Neuronal stem cell (in vitro differentiated cells): ENCODE data around the gene KCNRG.
"Not testable (repeated sequence)": the region's sequence is repeated elsewhere in the genome, so short reads cannot be mapped to it uniquely, and the experiment has no call there.

Experiments used
- DNase-seq: peaks from one replicate; pipeline ENCODE4 v3.0.0-alpha.2; 2013; ENCODE audit warnings: low spot score
- H2AFZ ChIP-seq: one replicate; pipeline ENCODE4 v1.6.1; 2013; ENCODE audit warnings: mild to moderate bottlenecking, low read length, inconsistent platforms
- H2AK5ac ChIP-seq: 2 replicates; pipeline ENCODE4 v1.6.1; 2013; ENCODE audit warnings: low read depth, mild to moderate bottlenecking, inconsistent platforms, low read length, moderate library complexity, mixed read lengths
- H2BK120ac ChIP-seq: 2 replicates; pipeline ENCODE4 v1.6.1; 2013; ENCODE audit warnings: low read depth, mild to moderate bottlenecking, inconsistent platforms, low read length, moderate library complexity, mixed read lengths
- H2BK12ac ChIP-seq: one replicate; pipeline ENCODE4 v1.6.1; 2013; ENCODE audit warnings: low read length, inconsistent platforms
- H2BK15ac ChIP-seq: 2 replicates; pipeline ENCODE4 v1.6.1; 2013; ENCODE audit warnings: mild to moderate bottlenecking, low read length, inconsistent platforms, mixed read lengths
- H2BK5ac ChIP-seq: one replicate; pipeline ENCODE4 v1.6.1; 2013; ENCODE audit warnings: inconsistent platforms, mild to moderate bottlenecking, low read length, moderate library complexity
- H3K14ac ChIP-seq: one replicate; pipeline ENCODE4 v1.6.1; 2013; ENCODE audit warnings: low read length, inconsistent platforms
- H3K18ac ChIP-seq: 2 replicates; pipeline ENCODE4 v1.6.1; 2013; ENCODE audit warnings: low read length, inconsistent platforms
- H3K23ac ChIP-seq: 2 replicates; pipeline ENCODE4 v1.6.1; 2013; ENCODE audit warnings: low read depth, mild to moderate bottlenecking, mixed read lengths, low read length, inconsistent platforms; ENCODE audit not compliant: poor library complexity
- H3K27ac ChIP-seq: replicated peaks from 3 replicates; pipeline ENCODE4 v1.5.1; 2013; ENCODE audit warnings: low read length, inconsistent platforms
- H3K27me3 ChIP-seq, 3 experiments: 2 replicates each; pipeline ENCODE4 v1.6.1; 2013; ENCODE audit warnings: low read length in 3 of 3, mild to moderate bottlenecking in 2 of 3, inconsistent platforms in 1 of 3, low read depth in 1 of 3, mixed read lengths in 1 of 3, moderate library complexity in 1 of 3; ENCODE audit not compliant: control insufficient read depth in 3 of 3, insufficient read depth in 3 of 3
- H3K36me3 ChIP-seq, 2 donors: replicated peaks in 1 of 2; 2 replicates each; pipeline ENCODE4 v1.6.1; 2013; ENCODE audit warnings: low read length in 2 of 2; ENCODE audit not compliant: control insufficient read depth in 2 of 2, insufficient read depth in 2 of 2
- H3K4ac ChIP-seq: 2 replicates; pipeline ENCODE4 v1.6.1; 2013; ENCODE audit warnings: inconsistent platforms, mild to moderate bottlenecking, low read length, moderate library complexity
- H3K4me1 ChIP-seq, 2 donors: 1 replicate in 1 of 2; 2 replicates in 1 of 2; pipeline ENCODE4 v1.6.1; 2013; ENCODE audit warnings: low read length in 2 of 2, low read depth in 1 of 2; ENCODE audit not compliant: control insufficient read depth in 2 of 2, insufficient read depth in 1 of 2
- H3K4me2 ChIP-seq: one replicate; pipeline ENCODE4 v1.6.1; 2013; ENCODE audit warnings: mild to moderate bottlenecking, low read length, inconsistent platforms; ENCODE audit not compliant: insufficient read depth, poor library complexity, severe bottlenecking
- H3K4me3 ChIP-seq, 2 donors: 2 replicates each; pipeline ENCODE4 v1.5.1; 2013; ENCODE audit warnings: low read length in 2 of 2, mild to moderate bottlenecking in 2 of 2, inconsistent platforms in 1 of 2, moderate library complexity in 1 of 2
- H3K79me1 ChIP-seq: one replicate; pipeline ENCODE4 v1.6.1; 2013; ENCODE audit warnings: low read depth, mild to moderate bottlenecking, inconsistent platforms, low read length, moderate library complexity
- H3K9ac ChIP-seq: one replicate; pipeline ENCODE4 v1.6.1; 2013; ENCODE audit warnings: mild to moderate bottlenecking, low read depth, low read length, inconsistent platforms; ENCODE audit not compliant: poor library complexity
- H3K9me3 ChIP-seq, 2 donors: replicated peaks in 1 of 2; 2 replicates each; pipeline versions ENCODE3 to v1.6.1; 2013; ENCODE audit warnings: low read length in 2 of 2, mild to moderate bottlenecking in 2 of 2, inconsistent platforms in 1 of 2, low read depth in 1 of 2, mixed read lengths in 1 of 2, moderate library complexity in 1 of 2; ENCODE audit not compliant: control insufficient read depth in 2 of 2, insufficient read depth in 1 of 2
- H4K8ac ChIP-seq: one replicate; pipeline ENCODE4 v1.6.1; 2013; ENCODE audit warnings: low read depth, mild to moderate bottlenecking, inconsistent platforms, low read length, moderate library complexity
- H4K91ac ChIP-seq: one replicate; pipeline ENCODE4 v1.6.1; 2013; ENCODE audit warnings: low read length, low read depth, mild to moderate bottlenecking, inconsistent platforms; ENCODE audit not compliant: poor library complexity
- WGBS, 2 donors: extraction: QIAGEN DNeasy Blood & Tissue Kit; methylation state at CpG; one replicate each; pipeline ENCODE4 v1.1.7; 2013; ENCODE audit warnings: missing lambda C conversion rate in 2 of 2, mixed read lengths in 1 of 2; ENCODE audit not compliant: insufficient read length in 2 of 2, insufficient replicate concordance in 1 of 2; ENCODE audit errors: extremely low coverage in 2 of 2; 5-methylcytosine and 5-hydroxymethylcytosine counted together

Gene KCNRG

GRCh38 chr13:50062336-50062735, 47.1 kb downstream of the KCNRG start:
- H4K8ac ChIP-seq, H2BK5ac ChIP-seq, H3K4me3 ChIP-seq, DNase-seq, H3K4ac ChIP-seq, H3K14ac ChIP-seq, H4K91ac ChIP-seq, H3K27ac ChIP-seq, H2BK12ac ChIP-seq, H2AFZ ChIP-seq, H3K23ac ChIP-seq, H2AK5ac ChIP-seq, H2BK15ac ChIP-seq, H3K9me3 ChIP-seq, H3K4me1 ChIP-seq, H3K4me2 ChIP-seq, H3K79me1 ChIP-seq, H3K18ac ChIP-seq, H2BK120ac ChIP-seq, H3K27me3 ChIP-seq, H3K9ac ChIP-seq: not testable (repeated sequence)
- WGBS, 2 donors = no CpG with 5 or more reads among the region's 7 CpGs
- peaks cover 3 to 90% of the 10 kb centered on the region in 2 donors for H3K36me3 ChIP-seq

- no peak for DNase-seq
- no peaks in the 10 kb centered on the region for H3K9me3 ChIP-seq
- H2BK15ac ChIP-seq = no peak overlapping the region
- WGBS, 2 donors = no CpG with 5 or more reads among the region's 1 CpG
- H2AK5ac ChIP-seq = no peak overlapping the region
- no peak overlapping the region for H2BK12ac ChIP-seq
- H3K79me1 ChIP-seq = peaks cover 2% of the 10 kb centered on the region
- no peak overlapping the region for H3K4me2 ChIP-seq
- H3K23ac ChIP-seq = no peak overlapping the region
- H3K4me3 ChIP-seq = no peak overlapping the region
- H3K36me3 ChIP-seq = peaks cover 6 to 90% of the 10 kb centered on the region in 2 donors
- H4K91ac ChIP-seq = no peak overlapping the region
- no peak overlapping the region for H3K4ac ChIP-seq
- no peak overlapping the region for H4K8ac ChIP-seq
- no peak overlapping the region for H3K9ac ChIP-seq
- no peak overlapping the region for H3K18ac ChIP-seq
- no peak overlapping the region for H2BK5ac ChIP-seq
- no peaks in the 10 kb centered on the region for H3K4me1 ChIP-seq
- no peak overlapping the region for H3K27ac ChIP-seq
- no peaks in the 10 kb centered on the region for H3K27me3 ChIP-seq
- H2AFZ ChIP-seq = no peak overlapping the region
- H2BK120ac ChIP-seq = no peak overlapping the region
- H3K14ac ChIP-seq = no peak overlapping the region
Observed at GRCh38 chr13:50065712-50066111, 50.5 kb downstream of the KCNRG start.

DNA sequence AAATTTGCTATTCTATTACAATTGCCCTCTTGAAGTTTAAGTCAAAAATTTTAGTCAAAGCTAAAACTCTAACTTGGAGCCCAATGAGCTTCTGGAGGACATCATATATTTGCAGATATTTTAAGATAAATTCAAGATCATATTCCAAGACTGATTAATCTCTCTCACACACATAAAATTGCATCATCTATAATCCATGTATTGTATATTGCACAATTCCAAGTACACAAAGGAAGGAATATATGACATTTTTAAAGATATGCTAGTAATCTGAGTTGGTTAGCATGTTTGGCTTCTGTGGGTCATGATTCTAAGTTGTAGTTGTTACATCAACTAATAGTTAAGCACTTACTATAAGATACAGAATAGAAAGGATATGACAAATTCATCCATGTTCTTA, 53.3 kb downstream of the KCNRG start:
- peaks cover 0 to under 1% of the 10 kb centered on the region in 2 donors for H3K4me1 ChIP-seq
- no peaks in the 10 kb centered on the region for H3K9me3 ChIP-seq

GRCh38 chr13:50069261-50069660, 54.0 kb downstream of the KCNRG start:
- no CpG with 5 or more reads among the region's 1 CpG for WGBS, 2 donors

More for the DNA sequence above, 53.3 kb downstream of the KCNRG start:
- no peak overlapping the region for H3K23ac ChIP-seq
- H3K36me3 ChIP-seq = peaks cover 8 to 95% of the 10 kb centered on the region in 2 donors
- H4K8ac ChIP-seq = no peak overlapping the region
- no peak overlapping the region for H3K14ac ChIP-seq
- no peak overlapping the region for H2BK12ac ChIP-seq
- no peaks in the 10 kb centered on the region for H3K27me3 ChIP-seq
- DNase-seq = no peak
- H3K9ac ChIP-seq = no peak overlapping the region
- H2AK5ac ChIP-seq = no peak overlapping the region
- H4K91ac ChIP-seq = no peak overlapping the region
- no peak overlapping the region for H2BK120ac ChIP-seq
- no peak overlapping the region for H3K4me3 ChIP-seq
- no peak overlapping the region for H2BK5ac ChIP-seq
- no peak overlapping the region for H3K27ac ChIP-seq
- no peak overlapping the region for H3K4ac ChIP-seq
- H3K79me1 ChIP-seq = no peaks in the 10 kb centered on the region
- no peak overlapping the region for H3K18ac ChIP-seq
- H2BK15ac ChIP-seq = no peak overlapping the region
- H3K4me2 ChIP-seq = no peak overlapping the region
- H2AFZ ChIP-seq = no peak overlapping the region

More at GRCh38 chr13:50069261-50069660, 54.0 kb downstream of the KCNRG start:
- Histone ChIP-seq H3K9me3 (no peaks in the 10 kb centered on the region), H2BK120ac (no peak overlapping the region), H2BK5ac (no peak overlapping the region), H3K4me3 (no peak overlapping the region), H2BK15ac (no peak overlapping the region), H3K14ac (no peak overlapping the region), H2BK12ac (no peak overlapping the region), H3K79me1 (no peaks in the 10 kb centered on the region), H3K9ac (no peak overlapping the region), H3K36me3 (peaks cover 8 to 95% of the 10 kb centered on the region in 2 donors), H4K8ac (no peak overlapping the region), H3K4ac (no peak overlapping the region), H3K18ac (no peak overlapping the region), H3K4me1 (peaks cover 0 to 2% of the 10 kb centered on the region in 2 donors), H3K27me3 (no peaks in the 10 kb centered on the region), H3K4me2 (no peak overlapping the region), H4K91ac (no peak overlapping the region), H2AK5ac (no peak overlapping the region), H2AFZ (no peak overlapping the region), H3K23ac (no peak overlapping the region), H3K27ac (no peak overlapping the region)
- no peak for DNase-seq
